ENCODE data around the gene JARID2. TPM values are rescaled to one million over a fixed set of nuclear protein-coding genes. Genes with fewer than 3 reads are reported as not detected.

The JARID2 gene
- total RNA-seq, 1 donor from 2014 or later: 5.0 TPM

GRCh38 chr6:15252195-15252594, 6.3 kb downstream of the JARID2 start:
- intact Hi-C loops (cut with DNase I): no loop called here
- Histone ChIP-seq H3K27ac (no peak overlapping the region), H3K27me3 (no peaks in the 10 kb centered on the region), H3K9me3 (no peaks in the 10 kb centered on the region), H3K36me3 (no peaks in the 10 kb centered on the region), H3K4me1 (peaks cover 0 to 5% of the 10 kb centered on the region in 2 donors), H3K4me3 (no peak overlapping the region)
- no peak for TF ChIP-seq CTCF (IDR thresholded peaks at IDR 0.05)
- no peak for DNase-seq (ENCODE audit: low spot score in 2 of 2)

- Histone ChIP-seq H3K4me1 (peaks cover 0 to 4% of the 10 kb centered on the region in 2 donors), H3K27me3 (no peaks in the 10 kb centered on the region), H3K36me3 (no peaks in the 10 kb centered on the region), H3K4me3 (no peak overlapping the region), H3K27ac (no peak overlapping the region), H3K9me3 (no peaks in the 10 kb centered on the region)
- DNase-seq (ENCODE audit: low spot score in 2 of 2): no peak
- intact Hi-C loops (cut with DNase I): no loop called here
- no peak for TF ChIP-seq CTCF (IDR thresholded peaks at IDR 0.05)
These were observed 7.5 kb downstream of the JARID2 start for GRCh38 chr6:15253203-15254022.

- no peak overlapping the region for H3K27ac ChIP-seq
- DNase-seq (ENCODE audit: low spot score in 2 of 2): no peak
- H3K36me3 ChIP-seq: no peaks in the 10 kb centered on the region
- H3K4me3 ChIP-seq: no peak overlapping the region
- TF ChIP-seq CTCF (IDR thresholded peaks at IDR 0.05): no peak
- intact Hi-C loops (cut with DNase I): no loop called here
- H3K27me3 ChIP-seq: no peaks in the 10 kb centered on the region
- peaks cover 0 to 4% of the 10 kb centered on the region in 2 donors for H3K4me1 ChIP-seq
- H3K9me3 ChIP-seq: no peaks in the 10 kb centered on the region
These were observed 8.5 kb downstream of the JARID2 start for GRCh38 chr6:15254070-15254975.

GRCh38 chr6:15255481-15255880, 9.6 kb downstream of the JARID2 start:
- Histone ChIP-seq H3K9me3 (no peaks in the 10 kb centered on the region), H3K4me1 (peaks cover 0 to 11% of the 10 kb centered on the region in 2 donors), H3K27me3 (no peaks in the 10 kb centered on the region), H3K27ac (no peak overlapping the region), H3K36me3 (no peaks in the 10 kb centered on the region), H3K4me3 (no peak overlapping the region)
- no peak for TF ChIP-seq CTCF (IDR thresholded peaks at IDR 0.05)
- intact Hi-C loops (cut with DNase I): no loop called here
- no peak for DNase-seq (ENCODE audit: low spot score in 2 of 2)

- intact Hi-C loops (cut with DNase I): no loop called here
- Histone ChIP-seq H3K36me3 (no peaks in the 10 kb centered on the region), H3K9me3 (no peaks in the 10 kb centered on the region), H3K27me3 (no peaks in the 10 kb centered on the region), H3K4me1 (peaks cover 0 to 13% of the 10 kb centered on the region in 2 donors), H3K4me3 (no peak overlapping the region), H3K27ac (no peak overlapping the region)
- DNase-seq (ENCODE audit: low spot score in 2 of 2): no peak
- no peak for TF ChIP-seq CTCF (IDR thresholded peaks at IDR 0.05)
These were observed 10.1 kb downstream of the JARID2 start for GRCh38 chr6:15255909-15256395.

All from ascending aorta (tissue), 2 donors.